ENCODE results near the gene PDGFC. TPM values are rescaled to one million over a fixed set of nuclear protein-coding genes. Genes with fewer than 3 reads are reported as not detected.

The PDGFC gene
- total and polyA plus RNA-seq, 12 donors = 2.1 to 18.2 (median 14.8) TPM

DNA sequence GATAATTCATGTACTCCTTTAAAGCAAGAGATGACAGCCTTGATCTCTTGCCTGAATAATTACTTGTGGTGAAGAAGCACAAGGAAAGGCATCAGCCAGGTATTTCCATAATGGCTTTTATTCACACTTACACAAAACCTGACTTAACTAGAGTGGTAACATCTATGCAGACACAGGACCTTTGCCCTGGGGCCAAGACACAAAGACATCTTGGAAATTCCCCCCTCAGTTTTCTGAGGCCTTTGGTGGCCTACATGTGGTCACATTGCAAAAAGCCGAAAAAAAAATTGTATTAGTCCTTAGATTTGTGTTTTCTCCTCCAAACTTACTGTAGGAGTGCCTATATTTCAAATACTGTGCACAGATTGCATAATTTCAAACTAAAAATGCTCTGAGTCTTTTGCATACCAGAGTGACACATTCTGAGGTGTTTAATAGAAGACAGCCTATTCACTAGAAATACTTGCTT is 172.4 kb downstream of the PDGFC start:
- no peak overlapping the region for H3K27ac ChIP-seq
- ATAC-seq (no peak), DNase-seq (no peak)
- H3K4me3 ChIP-seq = no peak overlapping the region
- intact Hi-C loops (cut with DNase I) = no loop called here
- peaks cover 0 to 15% (median 3%) of the 10 kb centered on the region in 9 donors for H3K4me1 ChIP-seq
- H3K9me3 ChIP-seq = no peaks in the 10 kb centered on the region
- no peaks in the 10 kb centered on the region for H3K36me3 ChIP-seq
- TF ChIP-seq, protein P1, sequence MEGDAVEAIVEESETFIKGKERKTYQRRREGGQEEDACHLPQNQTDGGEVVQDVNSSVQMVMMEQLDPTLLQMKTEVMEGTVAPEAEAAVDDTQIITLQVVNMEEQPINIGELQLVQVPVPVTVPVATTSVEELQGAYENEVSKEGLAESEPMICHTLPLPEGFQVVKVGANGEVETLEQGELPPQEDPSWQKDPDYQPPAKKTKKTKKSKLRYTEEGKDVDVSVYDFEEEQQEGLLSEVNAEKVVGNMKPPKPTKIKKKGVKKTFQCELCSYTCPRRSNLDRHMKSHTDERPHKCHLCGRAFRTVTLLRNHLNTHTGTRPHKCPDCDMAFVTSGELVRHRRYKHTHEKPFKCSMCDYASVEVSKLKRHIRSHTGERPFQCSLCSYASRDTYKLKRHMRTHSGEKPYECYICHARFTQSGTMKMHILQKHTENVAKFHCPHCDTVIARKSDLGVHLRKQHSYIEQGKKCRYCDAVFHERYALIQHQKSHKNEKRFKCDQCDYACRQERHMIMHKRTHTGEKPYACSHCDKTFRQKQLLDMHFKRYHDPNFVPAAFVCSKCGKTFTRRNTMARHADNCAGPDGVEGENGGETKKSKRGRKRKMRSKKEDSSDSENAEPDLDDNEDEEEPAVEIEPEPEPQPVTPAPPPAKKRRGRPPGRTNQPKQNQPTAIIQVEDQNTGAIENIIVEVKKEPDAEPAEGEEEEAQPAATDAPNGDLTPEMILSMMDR (IDR thresholded peaks at IDR 0.05) = no peak
- 81 to 84% methylated on average over 1 of the region's 1 CpG for WGBS, 2 donors
- no peaks in the 10 kb centered on the region for H3K27me3 ChIP-seq

DNA sequence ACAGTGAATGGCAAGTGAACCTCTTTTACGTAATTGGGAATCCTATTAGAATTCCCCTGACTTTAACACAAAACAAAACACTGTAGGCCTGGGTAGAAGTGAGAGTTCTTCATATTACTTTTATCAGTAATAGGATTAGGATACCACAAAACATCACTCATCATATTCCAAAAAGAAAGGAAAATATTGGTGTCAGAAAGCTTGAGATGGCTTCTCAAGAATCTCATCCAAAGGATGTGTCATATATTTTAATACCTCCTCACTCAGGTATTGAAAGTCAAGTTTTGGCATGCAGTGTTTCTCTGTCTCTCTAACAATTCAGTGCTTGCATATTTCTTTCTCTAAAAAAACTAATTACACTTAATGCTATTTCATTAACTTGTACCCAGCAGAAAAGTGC is 173.2 kb downstream of the PDGFC start:
- H3K4me3 ChIP-seq = no peak overlapping the region
- no peaks in the 10 kb centered on the region for H3K9me3 ChIP-seq
- ATAC-seq = no peak
- DNase-seq = no peak
- intact Hi-C loops (cut with DNase I) = no loop called here
- H3K27ac ChIP-seq = no peak overlapping the region
- H3K4me1 ChIP-seq = peaks cover 0 to 17% (median 3%) of the 10 kb centered on the region in 9 donors
- TF ChIP-seq, protein P1 (IDR thresholded peaks at IDR 0.05) = no peak
- H3K27me3 ChIP-seq = no peaks in the 10 kb centered on the region
- 96 to 100% methylated on average over 1 of the region's 1 CpG for whole genome bisulfite sequencing, 2 donors
- H3K36me3 ChIP-seq = no peaks in the 10 kb centered on the region

DNA sequence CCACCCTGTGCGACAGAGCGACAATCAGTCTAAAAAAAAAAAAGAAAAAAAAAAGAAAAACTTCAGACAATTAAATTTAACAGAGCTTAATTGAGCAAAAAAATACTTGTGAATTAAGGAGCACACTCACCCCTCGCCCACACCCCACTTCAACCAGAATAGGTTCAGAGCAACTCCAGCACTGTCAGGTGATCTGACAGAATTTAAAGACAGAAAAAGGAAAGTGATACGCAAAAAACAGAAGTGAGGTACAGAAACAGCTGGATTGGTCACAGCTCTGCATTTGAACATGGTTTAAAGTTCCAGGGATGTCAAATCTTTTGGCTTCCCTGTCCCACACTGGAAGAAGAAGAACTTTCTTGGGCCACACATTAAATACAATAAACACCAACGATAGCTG is 174.4 kb downstream of the PDGFC start:
- intact Hi-C loops (cut with DNase I) = no loop called here
- 89 to 94% methylated on average over 5 of the region's 5 CpGs for WGBS, 2 donors
- DNase-seq (no peak), ATAC-seq (no peak)
- H3K9me3 ChIP-seq = no peaks in the 10 kb centered on the region
- H3K4me3 ChIP-seq = no peak overlapping the region
- peaks cover 0 to 17% (median 2%) of the 10 kb centered on the region in 9 donors for H3K4me1 ChIP-seq
- no peaks in the 10 kb centered on the region for H3K27me3 ChIP-seq
- H3K27ac ChIP-seq = no peak overlapping the region
- TF ChIP-seq, protein P1 (IDR thresholded peaks at IDR 0.05) = no peak
- H3K36me3 ChIP-seq = no peaks in the 10 kb centered on the region

DNA sequence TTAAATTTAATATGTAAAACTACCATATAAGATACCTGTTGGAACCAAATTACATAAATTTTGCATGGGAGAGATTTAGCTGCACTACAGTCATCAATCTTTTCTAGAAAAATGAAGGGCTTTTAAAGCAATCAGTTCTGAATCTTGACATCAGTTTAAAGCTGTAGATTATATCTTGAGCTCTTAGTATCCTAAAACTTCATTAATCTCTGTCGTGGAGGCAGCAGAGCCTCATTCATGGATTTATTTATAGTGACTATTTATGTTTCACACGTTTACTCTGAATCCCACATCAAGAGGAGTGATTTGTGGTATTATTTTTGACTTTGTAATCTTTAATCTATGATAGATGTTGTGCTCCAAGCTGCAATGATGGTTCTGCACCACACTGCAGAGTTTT is 175.9 kb downstream of the PDGFC start:
- Histone ChIP-seq H3K4me3 (no peak overlapping the region), H3K9me3 (no peaks in the 10 kb centered on the region), H3K4me1 (peaks cover 0 to 23% (median 4%) of the 10 kb centered on the region in 9 donors), H3K36me3 (no peaks in the 10 kb centered on the region), H3K27ac (no peak overlapping the region), H3K27me3 (no peaks in the 10 kb centered on the region)
- TF ChIP-seq, protein P1 (IDR thresholded peaks at IDR 0.05) = no peak
- 27 to 47% methylated on average over 2 of the region's 2 CpGs for WGBS, 2 donors
- intact Hi-C loops (cut with DNase I) = no loop called here
- ATAC-seq (no peak), DNase-seq (no peak)
